ENCODE data around the gene NRN1L.

Gene NRN1L

DNA sequence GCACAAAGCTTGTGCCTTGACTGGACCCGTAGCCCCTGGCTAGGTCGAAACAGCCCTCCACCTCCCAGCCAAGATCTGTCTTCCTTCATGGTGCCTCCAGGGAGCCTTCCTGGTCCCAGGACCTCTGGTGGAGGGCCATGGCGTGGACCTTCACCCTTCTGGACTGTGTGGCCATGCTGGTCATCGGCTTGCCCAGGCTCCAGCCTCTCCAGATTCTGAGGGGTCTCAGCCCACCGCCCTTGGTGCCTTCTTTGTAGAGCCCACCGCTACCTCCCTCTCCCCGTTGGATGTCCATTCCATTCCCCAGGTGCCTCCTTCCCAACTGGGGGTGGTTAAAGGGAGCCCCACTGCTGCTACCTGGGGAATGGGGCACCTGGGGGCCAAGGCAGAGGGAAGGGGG lies 43.5 kb downstream of the NRN1L start:
- no peak for DNase-seq
- peak; percentile 5; the same call in 1 of the 3 replicates for ATAC-seq (ENCODE audit: insufficient read depth, low read depth)
- Histone ChIP-seq H3K9ac (ENCODE audit: low read depth, low read length) (no peak overlapping the region), H3K9me3 (ENCODE audit: insufficient read depth, low read length, severe bottlenecking) (no peaks in the 10 kb centered on the region), H3K27ac (ENCODE audit: low read length) (no peak overlapping the region), H3K4me3 (ENCODE audit: low read depth in 1 of 2, low read length in 2 of 2) (no peak overlapping the region), H3K79me2 (ENCODE audit: insufficient read depth, low read length) (peaks cover 3% of the 10 kb centered on the region; the same call in 1 of the 2 replicates), H3K36me3 (ENCODE audit: insufficient read depth, low read length) (peaks cover 63% of the 10 kb centered on the region), H4K20me1 (ENCODE audit: insufficient read depth, low read length) (peaks cover 24% of the 10 kb centered on the region), H3K27me3 (ENCODE audit: insufficient read depth, low read length, poor library complexity) (no peaks in the 10 kb centered on the region), H3K4me1 (ENCODE audit: insufficient read depth, low read length) (no peaks in the 10 kb centered on the region), H3K4me2 (ENCODE audit: insufficient read depth, low read length) (no peak overlapping the region), H2AFZ (ENCODE audit: low read depth, low read length) (no peak overlapping the region)
- TF ChIP-seq, protein P1, sequence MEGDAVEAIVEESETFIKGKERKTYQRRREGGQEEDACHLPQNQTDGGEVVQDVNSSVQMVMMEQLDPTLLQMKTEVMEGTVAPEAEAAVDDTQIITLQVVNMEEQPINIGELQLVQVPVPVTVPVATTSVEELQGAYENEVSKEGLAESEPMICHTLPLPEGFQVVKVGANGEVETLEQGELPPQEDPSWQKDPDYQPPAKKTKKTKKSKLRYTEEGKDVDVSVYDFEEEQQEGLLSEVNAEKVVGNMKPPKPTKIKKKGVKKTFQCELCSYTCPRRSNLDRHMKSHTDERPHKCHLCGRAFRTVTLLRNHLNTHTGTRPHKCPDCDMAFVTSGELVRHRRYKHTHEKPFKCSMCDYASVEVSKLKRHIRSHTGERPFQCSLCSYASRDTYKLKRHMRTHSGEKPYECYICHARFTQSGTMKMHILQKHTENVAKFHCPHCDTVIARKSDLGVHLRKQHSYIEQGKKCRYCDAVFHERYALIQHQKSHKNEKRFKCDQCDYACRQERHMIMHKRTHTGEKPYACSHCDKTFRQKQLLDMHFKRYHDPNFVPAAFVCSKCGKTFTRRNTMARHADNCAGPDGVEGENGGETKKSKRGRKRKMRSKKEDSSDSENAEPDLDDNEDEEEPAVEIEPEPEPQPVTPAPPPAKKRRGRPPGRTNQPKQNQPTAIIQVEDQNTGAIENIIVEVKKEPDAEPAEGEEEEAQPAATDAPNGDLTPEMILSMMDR (IDR thresholded peaks at IDR 0.05; ENCODE audit: borderline replicate concordance, extremely low read depth, low read length, poor library complexity, severe bottlenecking): no peak
- TF ChIP-seq EZH2 (IDR thresholded peaks at IDR 0.05; ENCODE audit: borderline replicate concordance, low read depth, low read length, severe bottlenecking): no peak

DNA sequence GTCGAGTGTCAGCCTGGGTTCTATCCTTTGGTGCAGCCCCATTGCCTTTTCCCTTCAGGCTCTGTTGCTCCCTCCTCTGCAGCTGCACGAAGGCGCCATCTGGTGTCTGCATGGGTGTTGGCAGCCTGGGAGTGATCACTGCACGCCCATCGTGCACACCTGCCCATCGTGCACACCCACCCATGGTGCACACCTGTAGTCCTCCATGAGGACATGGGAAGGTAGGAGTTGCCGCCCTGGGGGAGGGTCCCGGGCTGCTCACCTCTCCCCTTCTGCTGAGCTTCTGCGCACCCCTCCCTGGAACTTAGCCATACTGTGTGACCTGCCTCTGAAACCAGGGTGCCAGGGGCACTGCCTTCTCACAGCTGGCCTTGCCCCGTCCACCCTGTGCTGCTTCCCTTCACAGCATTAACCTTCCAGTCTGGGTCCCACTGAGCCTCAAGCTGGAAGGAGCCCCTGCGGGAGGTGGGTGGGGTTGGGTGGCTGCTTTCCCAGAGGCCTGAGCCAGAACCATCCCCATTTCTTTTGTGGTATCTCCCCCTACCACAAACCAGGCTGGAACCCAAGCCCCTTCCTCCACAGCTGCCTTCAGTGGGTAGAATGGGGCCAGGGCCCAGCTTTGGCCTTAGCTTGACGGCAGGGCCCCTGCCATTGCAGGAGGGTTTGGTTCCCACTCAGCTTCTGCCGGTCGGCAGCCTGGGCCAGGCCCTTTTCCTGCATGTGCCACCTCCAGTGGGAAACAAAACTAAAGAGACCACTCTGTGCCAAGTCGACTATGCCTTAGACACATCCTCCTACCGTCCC lies 44.1 kb downstream of the NRN1L start:
- Histone ChIP-seq H3K4me3 (ENCODE audit: low read depth in 1 of 2, low read length in 2 of 2) (no peak overlapping the region), H3K9me3 (ENCODE audit: insufficient read depth, low read length, severe bottlenecking) (no peaks in the 10 kb centered on the region), H3K4me1 (ENCODE audit: insufficient read depth, low read length) (no peaks in the 10 kb centered on the region), H3K36me3 (ENCODE audit: insufficient read depth, low read length) (peaks cover 60% of the 10 kb centered on the region), H2AFZ (ENCODE audit: low read depth, low read length) (no peak overlapping the region), H3K4me2 (ENCODE audit: insufficient read depth, low read length) (no peak overlapping the region), H3K27ac (ENCODE audit: low read length) (no peak overlapping the region), H3K27me3 (ENCODE audit: insufficient read depth, low read length, poor library complexity) (no peaks in the 10 kb centered on the region), H3K79me2 (ENCODE audit: insufficient read depth, low read length) (peaks cover 3% of the 10 kb centered on the region; the same call in 1 of the 2 replicates), H3K9ac (ENCODE audit: low read depth, low read length) (no peak overlapping the region), H4K20me1 (ENCODE audit: insufficient read depth, low read length) (peaks cover 20% of the 10 kb centered on the region)
- ATAC-seq (ENCODE audit: insufficient read depth, low read depth): peak; percentile 89
- peak; percentile 82 for DNase-seq
- TF ChIP-seq, protein P1 (IDR thresholded peaks at IDR 0.05; ENCODE audit: borderline replicate concordance, extremely low read depth, low read length, poor library complexity, severe bottlenecking): peak; percentile 98
- no peak for TF ChIP-seq EZH2 (IDR thresholded peaks at IDR 0.05; ENCODE audit: borderline replicate concordance, low read depth, low read length, severe bottlenecking)

DNA sequence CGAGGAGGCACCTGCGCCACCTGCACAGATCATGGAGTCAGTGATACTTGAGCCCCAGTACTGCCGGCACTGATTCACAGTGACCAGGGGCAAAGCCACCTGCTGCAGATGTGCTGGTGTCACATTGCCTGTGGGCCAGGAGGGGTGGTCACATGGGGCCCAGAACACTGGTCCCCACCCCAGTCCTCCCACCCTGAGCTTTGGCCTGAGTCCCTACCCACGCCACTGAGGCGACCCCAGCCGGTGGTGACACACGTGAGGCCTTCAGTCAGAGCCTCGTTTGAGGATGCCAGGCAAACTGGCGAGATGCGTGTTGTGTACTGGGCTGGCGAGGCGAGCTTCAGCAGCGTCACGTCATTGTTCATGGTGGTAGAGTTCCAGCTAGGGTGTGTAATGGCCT lies 45.5 kb downstream of the NRN1L start:
- no peak for TF ChIP-seq EZH2 (IDR thresholded peaks at IDR 0.05; ENCODE audit: borderline replicate concordance, low read depth, low read length, severe bottlenecking)
- TF ChIP-seq, protein P1 (IDR thresholded peaks at IDR 0.05; ENCODE audit: borderline replicate concordance, extremely low read depth, low read length, poor library complexity, severe bottlenecking): no peak
- peaks cover 69% of the 10 kb centered on the region for H3K36me3 ChIP-seq (ENCODE audit: insufficient read depth, low read length)

More for the DNA sequence above, 45.5 kb downstream of the NRN1L start:
- ATAC-seq (ENCODE audit: insufficient read depth, low read depth): no peak
- Histone ChIP-seq H3K9me3 (ENCODE audit: insufficient read depth, low read length, severe bottlenecking) (no peaks in the 10 kb centered on the region), H3K4me1 (ENCODE audit: insufficient read depth, low read length) (peaks cover 6% of the 10 kb centered on the region), H3K27ac (ENCODE audit: low read length) (no peak overlapping the region), H3K4me3 (ENCODE audit: low read depth in 1 of 2, low read length in 2 of 2) (no peak overlapping the region), H3K79me2 (ENCODE audit: insufficient read depth, low read length) (peaks cover 9% of the 10 kb centered on the region), H3K9ac (ENCODE audit: low read depth, low read length) (no peak overlapping the region), H2AFZ (ENCODE audit: low read depth, low read length) (no peak overlapping the region), H3K4me2 (ENCODE audit: insufficient read depth, low read length) (no peak overlapping the region), H4K20me1 (ENCODE audit: insufficient read depth, low read length) (peaks cover 26% of the 10 kb centered on the region), H3K27me3 (ENCODE audit: insufficient read depth, low read length, poor library complexity) (no peaks in the 10 kb centered on the region)
- DNase-seq: no peak
